Measurements from ENCODE around the gene MBTD1. TPM values are rescaled to one million over a fixed set of nuclear protein-coding genes. Genes with fewer than 3 reads are reported as not detected.

Gene MBTD1
- total and polyA plus RNA-seq, 2 of the 8 experiments (the other 6 are each of a cell fraction or from before 2014, with no cell fraction given): 20.3 to 51.4 TPM

GRCh38 chr17:51287412-51287811 lies 27.6 kb upstream of the MBTD1 start (continued):
- no peak for TF ChIP-seq CHD7 (IDR thresholded peaks at IDR 0.05; ENCODE audit: insufficient replicate concordance, low read length)
- no peak for TF ChIP-seq ATF2 (IDR thresholded peaks at IDR 0.05; ENCODE audit: low read length)
- TF ChIP-seq SUZ12 (IDR thresholded peaks at IDR 0.05; ENCODE audit: low read length): no peak
- no peak for TF ChIP-seq RAD21 (IDR thresholded peaks at IDR 0.05 in 1 of 2, conservative IDR thresholded peaks at IDR 0.05 in 1 of 2; ENCODE audit: low read depth in 2 of 2, low read length in 2 of 2)
